Gastrocnemius medialis (tissue), 4 donors: Measurements from ENCODE around the gene RAD9A. TPM values are rescaled to one million over a fixed set of nuclear protein-coding genes. Genes with fewer than 3 reads are reported as not detected.

Experiments
- ATAC-seq, 2 donors: fragments of 150-250 bp; one replicate each; pipeline ENCODE4 v1.9.1; 2016
- DNase-seq, 2 donors: peaks; one replicate each; pipeline ENCODE4 v3.0.0-alpha.2; 2019
- H3K27ac ChIP-seq, 4 donors: fragments of 200-600 bp; sonication (generic); 1 replicate in 1 of 4; 2 replicates in 3 of 4; pipeline ENCODE4 v1.5.1; 2016 to 2018; ENCODE audit warnings: mild to moderate bottlenecking in 2 of 4, moderate library complexity in 1 of 4
- H3K27me3 ChIP-seq, 3 donors: fragments of 200-600 bp; sonication (generic) in 2 of 3; 1 replicate in 1 of 3; 2 replicates in 2 of 3; pipeline versions ENCODE4 v1.5.1 to v1.6.0; 2016 to 2019; ENCODE audit warnings: mild to moderate bottlenecking in 1 of 3, moderate library complexity in 1 of 3
- H3K36me3 ChIP-seq, 2 donors: fragments of 200-600 bp; sonication (generic) in 1 of 2; one replicate each; pipeline ENCODE4 v1.5.1; 2017 to 2018
- H3K4me1 ChIP-seq, 2 donors: fragments of 200-600 bp; sonication (generic) in 1 of 2; one replicate each; pipeline ENCODE4 v1.5.1; 2016 to 2017; ENCODE audit warnings: mild to moderate bottlenecking in 2 of 2
- H3K4me3 ChIP-seq, 4 donors: fragments of 200-600 bp; sonication (generic) in 3 of 4; 1 replicate in 1 of 4; 2 replicates in 3 of 4; pipeline ENCODE4 v1.5.1; 2016 to 2019; ENCODE audit warnings: mild to moderate bottlenecking in 2 of 4
- H3K9me3 ChIP-seq, 3 donors: fragments of 200-600 bp; sonication (generic) in 2 of 3; 1 replicate in 1 of 3; 2 replicates in 2 of 3; pipeline ENCODE4 v1.5.1; 2016 to 2019
- POLR2A ChIP-seq, 2 donors: fragments of 450-650 bp; IDR thresholded peaks; one replicate each; pipeline ENCODE4 v1.6.1; 2017; ENCODE audit warnings: antibody characterized with exemption in 2 of 2, mild to moderate bottlenecking in 2 of 2, moderate library complexity in 2 of 2
- in situ Hi-C, 4 donors: fragments of 200-750 bp; cut with MboI; loops; one replicate each; pipeline versions ENCODE4 v1.15.0 to v1.8.0; 2017; ENCODE audit warnings: low sequenced_read_pairs in 4 of 4
- intact Hi-C: fragments of 100-400 bp; cut with DNase I; formaldehyde crosslinking; loops from one replicate; pipeline ENCODE4 v1.15.1; 2023; ENCODE audit warnings: low total_unique reads
- total RNA-seq, 4 donors: library from RNA; depleted of rRNA; stranded (reverse); fragments of >200 nt; gene quantifications; one replicate each; pipeline versions ENCODE4 v1.1.0 to v1.2.3, GENCODE V29; 2016
- TF ChIP-seq, protein P1 (sequence below), 5 experiments: fragments of 450-650 bp in 3 of 5; fragments of 200-600 bp in 2 of 5; sonication (generic) in 2 of 5; IDR thresholded peaks in 4 of 5; conservative IDR thresholded peaks in 1 of 5; 1 replicate in 4 of 5; 2 replicates in 1 of 5; pipeline ENCODE4 v1.5.1; 2016 to 2019; ENCODE audit warnings: antibody characterized with exemption in 5 of 5, mild to moderate bottlenecking in 3 of 5, moderate library complexity in 3 of 5

RAD9A gene
- total RNA-seq, 4 donors from 2014 or later = 5.2 to 14.7 (median 7.7) TPM

DNA sequence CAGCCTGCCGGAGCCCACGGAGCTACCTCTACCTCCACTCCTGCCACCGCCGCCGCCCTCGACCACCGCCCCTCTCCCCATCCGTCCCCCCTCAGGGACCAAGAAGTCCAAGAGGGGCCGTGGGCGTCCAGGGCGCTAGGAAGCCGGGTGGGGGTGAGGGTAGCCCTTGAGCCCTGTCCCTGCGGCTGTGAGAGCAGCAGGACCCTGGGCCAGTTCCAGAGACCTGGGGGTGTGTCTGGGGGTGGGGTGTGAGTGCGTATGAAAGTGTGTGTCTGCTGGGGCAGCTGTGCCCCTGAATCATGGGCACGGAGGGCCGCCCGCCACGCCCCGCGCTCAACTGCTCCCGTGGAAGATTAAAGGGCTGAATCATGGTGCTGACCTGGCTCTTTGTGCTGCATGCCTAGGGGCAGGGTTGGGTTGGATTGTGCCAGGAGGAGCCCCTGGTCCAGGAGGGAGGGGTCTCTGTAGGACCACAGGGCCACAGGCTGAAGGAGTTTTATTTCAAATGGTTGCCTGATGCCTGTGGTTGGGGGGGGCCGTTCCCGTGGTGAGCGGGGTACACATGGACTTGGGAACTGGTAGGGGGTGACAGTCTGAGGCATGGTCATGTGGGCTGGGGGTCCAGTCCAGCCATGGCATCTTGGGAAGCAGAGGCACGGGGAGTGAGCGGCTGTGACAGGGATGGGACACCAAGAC, 43.4 kb downstream of the RAD9A start:
- H3K4me1 ChIP-seq = peaks cover 7 to 10% of the 10 kb centered on the region in 2 donors
- no peak overlapping the region for H3K27ac ChIP-seq
- TF ChIP-seq, protein P1, sequence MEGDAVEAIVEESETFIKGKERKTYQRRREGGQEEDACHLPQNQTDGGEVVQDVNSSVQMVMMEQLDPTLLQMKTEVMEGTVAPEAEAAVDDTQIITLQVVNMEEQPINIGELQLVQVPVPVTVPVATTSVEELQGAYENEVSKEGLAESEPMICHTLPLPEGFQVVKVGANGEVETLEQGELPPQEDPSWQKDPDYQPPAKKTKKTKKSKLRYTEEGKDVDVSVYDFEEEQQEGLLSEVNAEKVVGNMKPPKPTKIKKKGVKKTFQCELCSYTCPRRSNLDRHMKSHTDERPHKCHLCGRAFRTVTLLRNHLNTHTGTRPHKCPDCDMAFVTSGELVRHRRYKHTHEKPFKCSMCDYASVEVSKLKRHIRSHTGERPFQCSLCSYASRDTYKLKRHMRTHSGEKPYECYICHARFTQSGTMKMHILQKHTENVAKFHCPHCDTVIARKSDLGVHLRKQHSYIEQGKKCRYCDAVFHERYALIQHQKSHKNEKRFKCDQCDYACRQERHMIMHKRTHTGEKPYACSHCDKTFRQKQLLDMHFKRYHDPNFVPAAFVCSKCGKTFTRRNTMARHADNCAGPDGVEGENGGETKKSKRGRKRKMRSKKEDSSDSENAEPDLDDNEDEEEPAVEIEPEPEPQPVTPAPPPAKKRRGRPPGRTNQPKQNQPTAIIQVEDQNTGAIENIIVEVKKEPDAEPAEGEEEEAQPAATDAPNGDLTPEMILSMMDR (IDR thresholded peaks at IDR 0.05 in 4 of 5, conservative IDR thresholded peaks at IDR 0.05 in 1 of 5) = no peak
- no peak for TF ChIP-seq POLR2A (IDR thresholded peaks at IDR 0.05)
- peaks cover 0 to 55% of the 10 kb centered on the region in 2 donors for H3K36me3 ChIP-seq
- H3K27me3 ChIP-seq = no peaks in the 10 kb centered on the region
- no peak overlapping the region for H3K4me3 ChIP-seq
- intact Hi-C loops = no loop called here
- in situ Hi-C loops = no loop called here
- DNase-seq (no peak), ATAC-seq (no peak)
- no peaks in the 10 kb centered on the region for H3K9me3 ChIP-seq

DNA sequence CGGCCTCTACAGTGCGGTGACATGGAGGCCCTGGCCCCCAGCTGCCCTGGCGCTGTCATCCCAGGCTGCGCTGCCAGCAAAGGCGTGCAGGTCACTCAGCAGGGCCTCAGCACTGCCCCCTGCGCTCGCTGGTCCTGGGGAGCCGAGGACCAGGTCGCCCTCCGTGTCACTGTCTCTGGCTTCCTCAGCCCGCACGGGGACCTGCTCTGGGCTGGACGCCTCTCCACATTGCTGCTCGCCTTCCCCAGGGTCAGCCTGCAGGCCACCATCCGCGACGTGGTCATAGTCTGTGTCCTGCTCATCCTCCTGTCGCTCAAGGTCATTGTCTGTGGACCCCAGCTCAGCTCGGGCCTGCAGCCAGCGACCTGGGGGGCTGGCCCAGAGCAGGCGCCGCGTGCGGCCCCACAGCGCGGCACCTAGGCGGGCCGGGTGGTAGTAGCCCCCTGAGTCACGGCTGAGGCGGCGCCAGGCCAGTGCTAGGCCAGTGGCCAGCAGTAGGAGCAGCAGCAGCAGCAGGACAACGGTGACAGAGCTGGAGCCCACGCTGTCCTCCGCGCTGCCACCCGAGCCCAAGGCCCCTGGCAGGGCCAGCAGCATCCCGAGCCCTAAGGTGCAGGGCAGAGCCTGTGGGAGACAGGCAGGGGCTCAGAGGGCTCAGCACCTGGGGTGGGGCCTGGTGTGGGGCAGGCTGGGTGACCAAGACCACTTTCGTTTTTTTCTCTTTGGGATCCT, 44.1 kb downstream of the RAD9A start:
- no peak for DNase-seq
- Histone ChIP-seq H3K27me3 (no peaks in the 10 kb centered on the region), H3K4me3 (no peak overlapping the region), H3K4me1 (peaks cover 5 to 7% of the 10 kb centered on the region in 2 donors), H3K36me3 (peaks cover 0 to 49% of the 10 kb centered on the region in 2 donors), H3K27ac (peak overlapping the region in 2 of 4 donors; percentile 25 to 52), H3K9me3 (no peaks in the 10 kb centered on the region)
- in situ Hi-C loops = no loop called here
- no peak for TF ChIP-seq POLR2A (IDR thresholded peaks at IDR 0.05)
- TF ChIP-seq, protein P1 (IDR thresholded peaks at IDR 0.05 in 4 of 5, conservative IDR thresholded peaks at IDR 0.05 in 1 of 5) = no peak
- no peak for ATAC-seq
- intact Hi-C loops = no loop called here

- H3K27ac ChIP-seq = peak overlapping the region in 2 of 4 donors; percentile 25 to 52
- no peaks in the 10 kb centered on the region for H3K9me3 ChIP-seq
- H3K4me3 ChIP-seq = no peak overlapping the region
- intact Hi-C loops (no loop called here), in situ Hi-C loops (no loop called here)
- DNase-seq (no peak), ATAC-seq (no peak)
- no peaks in the 10 kb centered on the region for H3K27me3 ChIP-seq
- H3K36me3 ChIP-seq = peaks cover 0 to 42% of the 10 kb centered on the region in 2 donors
- H3K4me1 ChIP-seq = peaks cover 0 to 7% of the 10 kb centered on the region in 2 donors
- TF ChIP-seq, protein P1 (IDR thresholded peaks at IDR 0.05 in 4 of 5, conservative IDR thresholded peaks at IDR 0.05 in 1 of 5) = no peak
- no peak for TF ChIP-seq POLR2A (IDR thresholded peaks at IDR 0.05)
Observed at GRCh38 chr11:67436459-67437081, 44.8 kb downstream of the RAD9A start.

- in situ Hi-C loops (no loop called here), intact Hi-C loops (no loop called here)
- DNase-seq (no peak), ATAC-seq (no peak)
- H3K4me3 ChIP-seq = no peak within 1 kb of the TSS
- H3K9me3 ChIP-seq = no peaks in the 10 kb centered on the region
- peaks cover 0 to 36% of the 10 kb centered on the region in 2 donors for H3K36me3 ChIP-seq
- peaks cover 0 to 7% of the 10 kb centered on the region in 2 donors for H3K4me1 ChIP-seq
- H3K27ac ChIP-seq = peak within 1 kb of the TSS in 1 of 4 donors; percentile 52
- no peaks in the 10 kb centered on the region for H3K27me3 ChIP-seq
- TF ChIP-seq POLR2A (IDR thresholded peaks at IDR 0.05) = no peak
- TF ChIP-seq, protein P1 (IDR thresholded peaks at IDR 0.05 in 4 of 5, conservative IDR thresholded peaks at IDR 0.05 in 1 of 5) = no peak
Observed at GRCh38 chr11:67437082-67437808, 45.5 kb downstream of the RAD9A start, which contains the start of gene PTPRCAP. Gene PTPRCAP, minus strand, starts transcription at chr11:67437682. Its CDS starts 63 bp downstream, at chr11:67437619.
